Transverse colon (tissue), 4 donors: ENCODE measurements around the gene CHTF8. TPM values are rescaled to one million over a fixed set of nuclear protein-coding genes. Genes with fewer than 3 reads are reported as not detected.

ENCODE experiments used
- DNase-seq: peaks from one replicate; pipeline ENCODE4 v3.0.0-alpha.2; 2019
- H3K27ac ChIP-seq, 4 donors: fragments of 200-600 bp; sonication (generic); 2 replicates each; pipeline ENCODE4 v1.5.1; 2016 to 2018; ENCODE audit warnings: inconsistent platforms in 4 of 4
- H3K27me3 ChIP-seq: fragments of 200-600 bp; sonication (generic); 2 replicates; pipeline ENCODE4 v1.5.1; 2017; ENCODE audit warnings: inconsistent platforms
- H3K36me3 ChIP-seq, 4 donors: fragments of 200-600 bp; sonication (generic); 2 replicates each; pipeline ENCODE4 v1.5.1; 2017 to 2019; ENCODE audit warnings: inconsistent platforms in 4 of 4
- H3K4me1 ChIP-seq, 4 donors: fragments of 200-600 bp; sonication (generic); 2 replicates each; pipeline ENCODE4 v1.5.1; 2017 to 2020; ENCODE audit warnings: inconsistent platforms in 4 of 4
- H3K4me3 ChIP-seq, 4 donors: fragments of 200-600 bp; sonication (generic); 1 replicate in 1 of 4; 2 replicates in 3 of 4; pipeline versions ENCODE4 v1.5.1 to v1.6.1; 2017 to 2019; ENCODE audit warnings: inconsistent platforms in 4 of 4
- H3K9me3 ChIP-seq, 2 donors: fragments of 200-600 bp; sonication (generic); 2 replicates each; pipeline ENCODE4 v1.5.1; 2017 to 2019; ENCODE audit warnings: inconsistent platforms in 2 of 2
- CTCF ChIP-seq, 5 experiments: fragments of 200-600 bp in 3 of 5; fragments of 450-650 bp in 2 of 5; sonication (generic) in 3 of 5; IDR thresholded peaks; 1 replicate in 2 of 5; 2 replicates in 3 of 5; pipeline ENCODE4 v1.5.1; 2016 to 2017; ENCODE audit warnings: antibody characterized with exemption in 5 of 5, inconsistent platforms in 3 of 5, mild to moderate bottlenecking in 2 of 5, moderate library complexity in 1 of 5
- EP300 ChIP-seq: sonication (generic); formaldehyde crosslinking; IDR thresholded peaks from one replicate; pipeline ENCODE4 v1.6.1; 2017; ENCODE audit warnings: antibody characterized with exemption, low read depth
- POLR2A ChIP-seq: fragments of 450-650 bp; IDR thresholded peaks from one replicate; pipeline ENCODE4 v1.6.1; 2016; ENCODE audit warnings: antibody characterized with exemption, mild to moderate bottlenecking, moderate library complexity
- POLR2AphosphoS5 ChIP-seq, 3 donors: sonication (generic); formaldehyde crosslinking; IDR thresholded peaks; one replicate each; pipeline ENCODE4 v1.6.1; 2016; ENCODE audit warnings: antibody characterized with exemption in 3 of 3
- WGBS, 2 donors: methylation state at CpG; one replicate each; pipeline ENCODE4 v1.1.5; 2018; ENCODE audit warnings: low coverage in 1 of 2; 5-methylcytosine and 5-hydroxymethylcytosine counted together
- in situ Hi-C, 4 donors: fragments of 200-750 bp; cut with MboI; loops; one replicate each; pipeline versions ENCODE4 v1.15.0 to v1.15.1; 2017; ENCODE audit warnings: low sequenced_read_pairs in 3 of 4, low pct_ligation_motif_present in 1 of 4, low pct_unique_long_range_greater_than_20kb in 1 of 4
- intact Hi-C: fragments of 100-400 bp; cut with DNase I; formaldehyde crosslinking; loops from one replicate; pipeline ENCODE4 v1.15.1; 2023; ENCODE audit warnings: low total_unique reads
- total RNA-seq, 4 donors: library from RNA; depleted of rRNA; stranded (reverse); fragments of >200 nt; gene quantifications; one replicate each; pipeline ENCODE4 v1.1.0, GENCODE V29; 2016

CHTF8 gene
- total RNA-seq, 4 donors from 2014 or later: 49.2 to 207 (median 68.9) TPM

- peak overlapping the region; percentile 86 to 98 (median 94) for H3K27ac ChIP-seq
- DNase-seq: no peak
- peaks cover 0 to 13% (median 5%) of the 10 kb centered on the region in 4 donors for H3K36me3 ChIP-seq
- in situ Hi-C loops: no loop called here
- no peaks in the 10 kb centered on the region for H3K9me3 ChIP-seq
- 52 to 71% methylated on average over 5 to 6 of the region's 6 CpGs for WGBS, 2 donors
- H3K27me3 ChIP-seq: no peaks in the 10 kb centered on the region
- H3K4me1 ChIP-seq: peaks cover 24 to 41% (median 24%) of the 10 kb centered on the region in 4 donors
- intact Hi-C loops: no loop called here
- TF ChIP-seq CTCF (IDR thresholded peaks at IDR 0.05) (no peak), POLR2AphosphoS5 (IDR thresholded peaks at IDR 0.05) (no peak), EP300 (no peak), POLR2A (no peak)
- no peak overlapping the region for H3K4me3 ChIP-seq
Observed at GRCh38 chr16:69171325-69172084, 39.1 kb upstream of the CHTF8 start.

DNA sequence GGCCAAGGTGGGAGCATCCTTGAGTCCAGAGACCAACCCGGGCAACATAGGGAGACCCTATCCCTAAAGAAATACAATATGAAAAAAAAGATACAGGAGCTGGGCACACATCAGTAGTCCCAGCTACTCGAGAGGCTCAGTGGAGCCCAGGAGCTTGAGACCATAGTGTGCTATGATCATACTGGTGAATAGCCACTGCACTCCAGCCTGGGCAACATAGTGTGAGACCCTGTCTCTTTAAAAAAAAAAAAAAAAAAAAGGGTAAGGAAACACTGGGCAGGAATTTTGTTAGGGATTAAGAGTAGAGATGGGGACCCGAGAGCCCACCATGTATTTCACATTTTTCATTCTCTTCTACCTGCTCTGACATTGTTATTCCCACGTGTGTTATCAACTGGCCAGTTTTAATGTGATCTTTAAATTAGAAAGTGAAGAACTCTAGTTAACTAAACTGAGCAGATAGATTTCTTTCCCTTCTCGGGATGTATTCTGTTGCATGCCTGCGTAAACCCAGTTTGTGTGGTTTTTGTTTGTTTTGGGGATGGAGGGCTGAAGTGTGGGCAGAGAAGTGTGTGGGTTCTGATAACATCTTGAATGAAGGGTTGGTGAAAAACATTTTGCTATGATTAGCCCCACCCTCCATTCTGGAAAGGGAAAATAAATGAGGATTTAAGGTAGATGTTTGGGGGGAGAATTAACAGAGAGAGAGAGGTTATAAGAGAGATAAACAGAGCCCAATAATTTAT lies 37.4 kb upstream of the CHTF8 start:
- WGBS, 2 donors: 87% methylated on average over 5 to 6 of the region's 6 CpGs
- DNase-seq: no peak
- TF ChIP-seq EP300: no peak
- no peak overlapping the region for H3K4me3 ChIP-seq
- no peaks in the 10 kb centered on the region for H3K27me3 ChIP-seq
- H3K27ac ChIP-seq: no peak overlapping the region
- intact Hi-C loops (no loop called here), in situ Hi-C loops (no loop called here)
- no peaks in the 10 kb centered on the region for H3K9me3 ChIP-seq
- peaks cover 24 to 41% (median 24%) of the 10 kb centered on the region in 4 donors for H3K4me1 ChIP-seq
- peaks cover 0 to 13% (median 5%) of the 10 kb centered on the region in 4 donors for H3K36me3 ChIP-seq

DNA sequence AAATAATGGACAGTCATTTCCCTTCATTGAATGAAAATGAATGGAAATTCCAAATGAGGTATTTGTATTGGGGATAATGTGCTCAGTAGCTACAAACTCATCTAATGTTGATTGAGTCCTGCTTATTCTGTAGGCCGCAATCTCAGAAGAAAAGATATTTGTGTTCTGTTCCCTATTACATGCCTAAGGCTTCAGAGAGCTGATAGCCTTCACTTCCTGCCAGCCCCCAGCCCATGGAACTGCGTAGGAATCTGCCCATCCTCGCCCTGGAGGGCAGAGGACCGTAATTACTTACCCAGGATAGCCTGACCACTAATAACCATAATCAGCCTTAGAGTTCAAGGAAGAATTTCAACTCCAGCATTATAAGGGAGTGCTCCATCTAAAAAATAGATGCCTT lies 36.7 kb upstream of the CHTF8 start:
- peaks cover 19 to 35% (median 22%) of the 10 kb centered on the region in 4 donors for H3K4me1 ChIP-seq
- no peak for TF ChIP-seq EP300
- H3K27me3 ChIP-seq: no peaks in the 10 kb centered on the region
- no peaks in the 10 kb centered on the region for H3K9me3 ChIP-seq
- peaks cover 0 to 15% (median 7%) of the 10 kb centered on the region in 4 donors for H3K36me3 ChIP-seq
- no peak for DNase-seq
- 91 to 95% methylated on average over 1 to 4 of the region's 4 CpGs for WGBS, 2 donors
- H3K27ac ChIP-seq: no peak overlapping the region
- intact Hi-C loops: no loop called here
- H3K4me3 ChIP-seq: no peak overlapping the region
- in situ Hi-C loops: no loop called here

DNA sequence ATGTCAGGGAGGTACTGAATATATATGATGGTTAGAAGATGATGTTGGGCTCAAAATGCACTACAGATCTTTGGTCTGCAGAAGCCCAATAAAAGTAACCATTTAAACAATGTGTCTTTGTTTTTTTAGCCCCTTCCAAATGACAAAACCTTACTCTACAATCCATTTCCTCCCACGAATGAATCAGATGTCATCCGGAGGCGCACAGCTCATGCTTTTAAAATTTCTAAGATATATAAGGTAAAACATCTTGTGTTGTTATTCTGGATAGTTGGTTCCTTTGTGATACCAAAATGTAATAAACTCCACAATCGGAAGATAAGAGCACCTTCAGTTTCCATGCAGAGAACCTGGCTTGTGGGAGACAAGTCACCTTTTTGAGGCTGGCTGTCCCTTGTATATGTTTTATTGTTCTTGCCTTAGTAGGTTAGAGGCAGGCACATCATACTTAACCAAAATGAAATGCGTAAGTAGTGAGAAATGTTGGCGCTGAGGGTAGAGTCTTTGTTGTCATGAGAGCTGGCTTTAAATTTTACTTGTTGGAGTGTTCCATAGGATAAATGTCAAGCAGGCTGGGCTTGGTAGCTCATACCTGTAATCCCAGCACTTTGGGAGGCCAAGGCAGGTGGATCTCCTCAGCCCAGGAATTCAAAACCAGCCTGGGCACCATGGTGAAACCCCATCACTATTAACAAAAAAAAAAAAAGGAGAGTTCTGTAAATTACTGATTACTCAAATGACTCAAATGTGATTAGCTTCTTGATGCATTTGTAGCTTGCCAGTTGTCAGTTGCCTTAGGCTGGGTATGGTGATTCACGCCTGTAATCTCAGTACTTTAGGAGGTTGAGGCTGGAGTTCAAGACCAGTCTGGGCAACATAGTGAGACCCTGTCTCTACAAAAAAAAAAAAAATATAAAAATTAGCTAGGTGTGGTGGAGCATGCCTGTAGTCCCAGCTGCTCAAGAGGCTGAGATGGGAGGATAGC lies 34.9 kb upstream of the CHTF8 start:
- WGBS, 2 donors: 82 to 90% methylated on average over 7 of the region's 7 CpGs
- H3K27me3 ChIP-seq: no peaks in the 10 kb centered on the region
- no peak overlapping the region for H3K4me3 ChIP-seq
- no peak for DNase-seq
- in situ Hi-C loops: no loop called here
- H3K4me1 ChIP-seq: peaks cover 6 to 21% (median 12%) of the 10 kb centered on the region in 4 donors
- no peaks in the 10 kb centered on the region for H3K9me3 ChIP-seq
- TF ChIP-seq POLR2AphosphoS5 (IDR thresholded peaks at IDR 0.05): no peak
- peaks cover 0 to 26% (median 9%) of the 10 kb centered on the region in 4 donors for H3K36me3 ChIP-seq
- intact Hi-C loops: no loop called here
- H3K27ac ChIP-seq: no peak overlapping the region

DNA sequence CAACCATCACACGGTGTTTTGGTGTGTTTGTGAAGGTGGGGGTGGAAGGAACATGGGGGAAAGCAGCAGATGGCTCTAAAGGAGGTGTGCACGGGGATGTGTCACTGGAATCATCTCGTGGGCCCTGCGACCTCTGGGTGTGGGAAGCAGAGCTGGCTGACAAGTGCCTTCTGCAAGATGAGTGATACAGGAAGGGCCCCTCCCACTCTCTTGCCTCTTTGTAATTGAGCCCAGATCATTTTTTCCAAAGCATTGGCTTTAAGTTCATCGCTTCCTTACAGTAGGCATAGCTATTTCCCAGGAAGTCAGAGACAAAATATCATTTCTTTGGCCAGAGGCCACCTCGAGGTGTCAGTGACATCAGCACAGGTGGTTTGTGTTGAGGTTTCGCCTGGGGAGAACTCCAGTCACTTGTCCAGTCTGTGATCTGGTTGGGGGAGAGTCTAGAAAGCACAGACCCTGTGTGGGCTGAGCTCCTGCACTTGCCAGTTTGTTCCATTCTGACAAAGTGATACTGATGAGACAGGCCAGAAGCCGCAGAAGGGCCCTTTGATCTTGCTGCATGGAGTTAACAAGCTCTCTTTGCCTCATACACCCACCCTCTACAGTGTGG lies 33.9 kb upstream of the CHTF8 start:
- no peak overlapping the region for H3K4me3 ChIP-seq
- H3K4me1 ChIP-seq: peaks cover 0 to 14% (median 6%) of the 10 kb centered on the region in 4 donors
- no peaks in the 10 kb centered on the region for H3K27me3 ChIP-seq
- TF ChIP-seq CTCF (IDR thresholded peaks at IDR 0.05): no peak
- 60 to 69% methylated on average over 1 to 8 of the region's 8 CpGs for WGBS, 2 donors
- intact Hi-C loops (no loop called here), in situ Hi-C loops (no loop called here)
- H3K27ac ChIP-seq: no peak overlapping the region
- no peak for DNase-seq
- H3K9me3 ChIP-seq: no peaks in the 10 kb centered on the region
- H3K36me3 ChIP-seq: peaks cover 0 to 32% (median 12%) of the 10 kb centered on the region in 4 donors
